H9 (cell line): ENCODE results near the gene WHRN. TPM values are rescaled to one million over a fixed set of nuclear protein-coding genes. Genes with fewer than 3 reads are reported as not detected.
A peak's percentile ranks its signal among the peaks of the same experiment; 100 is the strongest.

Experiments
- DNase-seq: peaks from one replicate; pipeline ENCODE4 v3.0.0-alpha.2; 2017
- H2AFZ ChIP-seq: one replicate; pipeline ENCODE4 v1.6.1; 2013; ENCODE audit warnings: mild to moderate bottlenecking, low read length, control low read depth, moderate library complexity
- H2AK5ac ChIP-seq: 2 replicates; pipeline ENCODE4 v1.6.1; 2013; ENCODE audit warnings: low read length, control low read depth, mixed read lengths; ENCODE audit not compliant: insufficient read length
- H2BK120ac ChIP-seq: one replicate; pipeline ENCODE4 v1.6.1; 2013; ENCODE audit warnings: low read depth, mild to moderate bottlenecking, low read length, control low read depth, inconsistent platforms; ENCODE audit not compliant: poor library complexity, severe bottlenecking
- H2BK12ac ChIP-seq: 2 replicates; pipeline ENCODE4 v1.6.1; 2013; ENCODE audit warnings: low read length, control low read depth, mixed read lengths, low read depth; ENCODE audit not compliant: insufficient read length
- H2BK15ac ChIP-seq: 2 replicates; pipeline ENCODE4 v1.6.1; 2013; ENCODE audit warnings: low read depth, low read length, control low read depth
- H2BK20ac ChIP-seq: one replicate; pipeline ENCODE4 v1.6.1; 2013; ENCODE audit warnings: low read depth, mild to moderate bottlenecking, low read length, control low read depth, inconsistent platforms; ENCODE audit not compliant: poor library complexity, severe bottlenecking
- H2BK5ac ChIP-seq: 2 replicates; pipeline ENCODE4 v1.6.1; 2013; ENCODE audit warnings: low read length, control low read depth, mixed read lengths; ENCODE audit not compliant: insufficient read length
- H3K14ac ChIP-seq: 2 replicates; pipeline ENCODE4 v1.6.1; 2013; ENCODE audit warnings: low read length, control low read depth; ENCODE audit not compliant: insufficient read depth
- H3K18ac ChIP-seq: 2 replicates; pipeline ENCODE4 v1.6.1; 2013; ENCODE audit warnings: low read depth, mild to moderate bottlenecking, mixed read lengths, low read length, control low read depth; ENCODE audit not compliant: insufficient read length
- H3K23ac ChIP-seq: 2 replicates; pipeline ENCODE4 v1.6.1; 2013; ENCODE audit warnings: low read length, control low read depth, mixed read lengths, low read depth; ENCODE audit not compliant: insufficient read length
- H3K23me2 ChIP-seq: 2 replicates; pipeline ENCODE4 v1.6.1; 2013; ENCODE audit warnings: low read depth, mild to moderate bottlenecking, mixed read lengths, low read length, control low read depth; ENCODE audit not compliant: insufficient read length, poor library complexity, severe bottlenecking
- H3K27ac ChIP-seq: 2 replicates; pipeline ENCODE4 v1.5.1; 2013; ENCODE audit warnings: low read length, control low read depth, mixed read lengths, low read depth; ENCODE audit not compliant: insufficient read length
- H3K27me3 ChIP-seq: 2 replicates; pipeline ENCODE4 v1.6.1; 2013; ENCODE audit warnings: low read length, control low read depth, inconsistent platforms; ENCODE audit not compliant: insufficient read depth
- H3K4ac ChIP-seq: 2 replicates; pipeline ENCODE4 v1.6.1; 2013; ENCODE audit warnings: low read depth, mild to moderate bottlenecking, control low read depth, inconsistent platforms, low read length, moderate library complexity
- H3K4me1 ChIP-seq: 2 replicates; pipeline ENCODE4 v1.6.1; 2013; ENCODE audit warnings: low read length, control low read depth, inconsistent platforms; ENCODE audit not compliant: insufficient read depth
- H3K4me2 ChIP-seq: 2 replicates; pipeline ENCODE4 v1.6.1; 2013; ENCODE audit warnings: low read length, control low read depth, mixed read lengths; ENCODE audit not compliant: insufficient read length, insufficient read depth
- H3K56ac ChIP-seq: 2 replicates; pipeline ENCODE4 v1.6.1; 2013; ENCODE audit warnings: low read depth, mild to moderate bottlenecking, mixed read lengths, low read length, control low read depth; ENCODE audit not compliant: insufficient read length
- H3K79me1 ChIP-seq: 2 replicates; pipeline ENCODE4 v1.6.1; 2013; ENCODE audit warnings: low read depth, mild to moderate bottlenecking, moderate library complexity, low read length, control low read depth, inconsistent platforms; ENCODE audit not compliant: insufficient read depth, poor library complexity, severe bottlenecking
- H3K79me2 ChIP-seq: 2 replicates; pipeline ENCODE4 v1.6.1; 2013; ENCODE audit warnings: low read length, control low read depth, inconsistent platforms; ENCODE audit not compliant: insufficient read depth
- H3K9ac ChIP-seq: 2 replicates; pipeline ENCODE4 v1.6.1; 2013; ENCODE audit warnings: low read length, control low read depth, mixed read lengths; ENCODE audit not compliant: insufficient read length; ENCODE audit errors: extremely low read depth
- H3K9me3 ChIP-seq: one replicate; pipeline ENCODE4 v1.6.1; 2013; ENCODE audit warnings: low read depth, low read length, inconsistent platforms; ENCODE audit not compliant: control insufficient read depth
- H3T11ph ChIP-seq: one replicate; pipeline ENCODE4 v1.6.1; 2013; ENCODE audit warnings: mild to moderate bottlenecking, low read length, control low read depth, inconsistent platforms
- H4K20me1 ChIP-seq: one replicate; pipeline ENCODE4 v1.6.1; 2013; ENCODE audit not compliant: control insufficient read depth, insufficient read length, insufficient read depth
- H4K5ac ChIP-seq: 2 replicates; pipeline ENCODE4 v1.6.1; 2013; ENCODE audit warnings: low read depth, mild to moderate bottlenecking, mixed read lengths, low read length, control low read depth; ENCODE audit not compliant: insufficient read length
- H4K8ac ChIP-seq: replicated peaks from 2 replicates; pipeline ENCODE4 v1.6.1; 2013; ENCODE audit warnings: low read length, control low read depth, mixed read lengths, low read depth; ENCODE audit not compliant: insufficient read length
- H4K91ac ChIP-seq: 2 replicates; pipeline ENCODE4 v1.6.1; 2013; ENCODE audit warnings: low read depth, mild to moderate bottlenecking, moderate library complexity, mixed read lengths, low read length, control low read depth; ENCODE audit not compliant: insufficient read length
- H3K27ac Mint-ChIP-seq, 3 experiments: 2 replicates in 2 of 3; 3 replicates in 1 of 3; pipeline ENCODE4 v1.8.0; 2020 to 2021; ENCODE audit warnings: mixed read lengths in 3 of 3, mild to moderate bottlenecking in 1 of 3, moderate library complexity in 1 of 3
- H3K27me3 Mint-ChIP-seq: 2 replicates; pipeline ENCODE4 v1.8.0; 2021; ENCODE audit warnings: low read depth, mild to moderate bottlenecking, moderate library complexity, mixed read lengths
- H3K36me3 Mint-ChIP-seq, 3 experiments: 2 replicates in 2 of 3; 3 replicates in 1 of 3; pipeline ENCODE4 v1.8.0; 2020 to 2021; ENCODE audit warnings: low read depth in 3 of 3, mixed read lengths in 3 of 3; ENCODE audit not compliant: insufficient read depth in 1 of 3
- H3K4me1 Mint-ChIP-seq, 2 experiments: 2 replicates each; pipeline ENCODE4 v1.8.0; 2020; ENCODE audit warnings: mixed read lengths in 2 of 2
- H3K4me3 Mint-ChIP-seq, 2 experiments: 2 replicates in 1 of 2; 3 replicates in 1 of 2; pipeline ENCODE4 v1.8.0; 2020 to 2021; ENCODE audit warnings: mild to moderate bottlenecking in 2 of 2, mixed read lengths in 2 of 2, moderate library complexity in 1 of 2
- H3K9me3 Mint-ChIP-seq, 2 experiments: 2 replicates in 1 of 2; 3 replicates in 1 of 2; pipeline ENCODE4 v1.8.0; 2020; ENCODE audit warnings: mild to moderate bottlenecking in 2 of 2, mixed read lengths in 2 of 2, moderate library complexity in 1 of 2
- WGBS: extraction: QIAGEN DNeasy Blood & Tissue Kit; methylation state at CpG from one replicate; pipeline ENCODE4 v1.1.7; 2013; ENCODE audit warnings: missing lambda C conversion rate, low lambda C conversion rate, mixed read lengths; ENCODE audit not compliant: insufficient read length; ENCODE audit errors: extremely low coverage; 5-methylcytosine and 5-hydroxymethylcytosine counted together
- total RNA-seq: library from RNA; stranded (reverse); gene quantifications from 2 replicates; pipeline ENCODE4 v1.2.1, GENCODE V29; 2021
- TF ChIP-seq, protein P1 (sequence below): fragments of 200-600 bp; sonication (generic); conservative IDR thresholded peaks from 3 replicates; pipeline ENCODE4 v1.8.0; 2021; ENCODE audit warnings: antibody characterized with exemption, mild to moderate bottlenecking

WHRN gene
- total RNA-seq, 1 experiment from 2014 or later = 2.2 TPM

DNA sequence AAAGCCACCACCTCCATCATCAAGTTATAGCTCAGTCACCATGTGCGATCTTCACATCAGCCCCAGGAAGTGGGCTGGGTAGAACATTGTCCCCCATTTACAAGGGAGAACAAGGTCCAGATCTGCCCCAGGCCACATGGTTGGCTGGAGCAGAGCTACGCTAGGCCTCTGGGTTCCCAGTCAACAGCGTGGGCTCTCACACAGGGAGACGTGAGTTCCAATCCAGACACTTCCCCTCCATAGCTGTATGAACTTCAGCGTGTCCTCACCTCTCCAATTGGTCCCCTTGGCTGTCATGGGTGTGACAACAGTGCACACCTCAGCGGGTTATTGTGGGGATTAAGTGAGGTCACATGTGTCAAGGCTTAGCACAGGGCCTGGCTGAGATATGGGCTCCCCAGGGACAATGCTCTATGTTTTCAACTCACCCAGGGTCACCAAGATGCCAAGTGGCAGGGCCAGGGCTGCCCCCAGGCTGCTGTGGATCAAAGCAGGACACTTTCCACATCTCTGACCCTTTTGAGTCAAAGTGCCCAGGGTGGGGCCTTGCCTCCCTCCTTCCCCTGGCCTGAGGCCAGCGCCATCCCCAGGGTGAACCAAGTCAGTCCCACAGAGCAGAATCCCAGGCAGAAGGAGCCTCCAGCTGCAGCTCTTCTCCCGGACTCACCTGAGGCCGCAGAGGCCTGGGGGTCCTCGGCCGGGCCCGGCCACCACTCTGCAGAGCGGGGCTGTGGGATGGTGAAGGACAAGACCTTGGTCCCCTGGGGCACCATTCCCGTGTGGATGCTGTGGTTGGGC, 137.3 kb downstream of the WHRN start:
- H3K56ac ChIP-seq = no peak overlapping the region
- Mint-ChIP-seq H3K27me3 (no peaks in the 10 kb centered on the region), H3K36me3 (peaks cover 25 to 33% (median 33%) of the 10 kb centered on the region in 3 experiments), H3K9me3 (no peaks in the 10 kb centered on the region), H3K27ac (peak overlapping the region in 1 of 3 experiments; percentile 22; a peak in 2 of 7 replicates), H3K4me3 (no peak overlapping the region), H3K4me1 (peaks cover 32 to 34% of the 10 kb centered on the region in 2 experiments)
- H3K18ac ChIP-seq = no peak overlapping the region
- H4K20me1 ChIP-seq = no peaks in the 10 kb centered on the region
- no peaks in the 10 kb centered on the region for H3K9me3 ChIP-seq
- H4K5ac ChIP-seq = no peak overlapping the region
- no peak overlapping the region for H3T11ph ChIP-seq
- no peak overlapping the region for H2AK5ac ChIP-seq
- H2BK12ac ChIP-seq = no peak overlapping the region
- no peak overlapping the region for H3K4me2 ChIP-seq
- no peak overlapping the region for H2BK5ac ChIP-seq
- no peak overlapping the region for H3K23ac ChIP-seq
- H2BK120ac ChIP-seq = no peak overlapping the region
- H3K9ac ChIP-seq = no peak overlapping the region
- peaks cover 5% of the 10 kb centered on the region for H3K23me2 ChIP-seq
- H2AFZ ChIP-seq = no peak overlapping the region
- no peak overlapping the region; the same call in 1 of the 2 replicates for H3K14ac ChIP-seq
- H3K79me1 ChIP-seq = no peaks in the 10 kb centered on the region
- WGBS = no CpG with 5 or more reads among the region's 14 CpGs
- no peak overlapping the region for H4K8ac ChIP-seq
- peaks cover 13% of the 10 kb centered on the region for H3K4me1 ChIP-seq
- H2BK15ac ChIP-seq = no peak overlapping the region
- no peak overlapping the region for H3K27ac ChIP-seq
- no peak for DNase-seq
- no peak overlapping the region for H2BK20ac ChIP-seq
- TF ChIP-seq, protein P1, sequence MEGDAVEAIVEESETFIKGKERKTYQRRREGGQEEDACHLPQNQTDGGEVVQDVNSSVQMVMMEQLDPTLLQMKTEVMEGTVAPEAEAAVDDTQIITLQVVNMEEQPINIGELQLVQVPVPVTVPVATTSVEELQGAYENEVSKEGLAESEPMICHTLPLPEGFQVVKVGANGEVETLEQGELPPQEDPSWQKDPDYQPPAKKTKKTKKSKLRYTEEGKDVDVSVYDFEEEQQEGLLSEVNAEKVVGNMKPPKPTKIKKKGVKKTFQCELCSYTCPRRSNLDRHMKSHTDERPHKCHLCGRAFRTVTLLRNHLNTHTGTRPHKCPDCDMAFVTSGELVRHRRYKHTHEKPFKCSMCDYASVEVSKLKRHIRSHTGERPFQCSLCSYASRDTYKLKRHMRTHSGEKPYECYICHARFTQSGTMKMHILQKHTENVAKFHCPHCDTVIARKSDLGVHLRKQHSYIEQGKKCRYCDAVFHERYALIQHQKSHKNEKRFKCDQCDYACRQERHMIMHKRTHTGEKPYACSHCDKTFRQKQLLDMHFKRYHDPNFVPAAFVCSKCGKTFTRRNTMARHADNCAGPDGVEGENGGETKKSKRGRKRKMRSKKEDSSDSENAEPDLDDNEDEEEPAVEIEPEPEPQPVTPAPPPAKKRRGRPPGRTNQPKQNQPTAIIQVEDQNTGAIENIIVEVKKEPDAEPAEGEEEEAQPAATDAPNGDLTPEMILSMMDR = no peak
- no peaks in the 10 kb centered on the region for H3K27me3 ChIP-seq
- no peak overlapping the region for H3K4ac ChIP-seq
- 0 out of 2 replicates have a peak, but pooled peaks cover 3% of the 10 kb centered on the region for H3K79me2 ChIP-seq
- H4K91ac ChIP-seq = no peak overlapping the region
